HG03354 (cell line): ENCODE data around the gene AP4S1.
A peak's percentile ranks its signal among the peaks of the same experiment; 100 is the strongest.
"Not testable (repeated sequence)": the region's sequence is repeated elsewhere in the genome, so short reads cannot be mapped to it uniquely, and the experiment has no call there.

ENCODE experiments used
- ATAC-seq: cut with Tn5 transposase; IDR thresholded peaks from one replicate; pipeline ENCODE4 v1.9.1; 2021; ENCODE audit warnings: mild to moderate bottlenecking; ENCODE audit not compliant: unreplicated experiment, poor library complexity, severe bottlenecking

The AP4S1 gene

GRCh38 chr14:31003284-31003683 lies 22.2 kb upstream of the AP4S1 start:
- ATAC-seq, result no peak

- ATAC-seq, result not testable (repeated sequence)
Measured at GRCh38 chr14:31004007-31004406, 21.4 kb upstream of the AP4S1 start.

GRCh38 chr14:31006703-31007102 lies 18.7 kb upstream of the AP4S1 start:
- no peak for ATAC-seq

- no peak for ATAC-seq
Measured at GRCh38 chr14:31009836-31010574, 15.4 kb upstream of the AP4S1 start.

- ATAC-seq, result no peak
Measured at GRCh38 chr14:31010935-31011334, 14.5 kb upstream of the AP4S1 start.

GRCh38 chr14:31013841-31014240 lies 11.6 kb upstream of the AP4S1 start:
- ATAC-seq, result no peak

GRCh38 chr14:31018057-31018645 lies 7.3 kb upstream of the AP4S1 start:
- ATAC-seq, result no peak

GRCh38 chr14:31020834-31021575 lies 4.4 kb upstream of the AP4S1 start:
- ATAC-seq, result no peak

- no peak for ATAC-seq
Measured at GRCh38 chr14:31021576-31021949, 3.9 kb upstream of the AP4S1 start.

GRCh38 chr14:31022386-31022785 lies 3.1 kb upstream of the AP4S1 start:
- no peak for ATAC-seq

GRCh38 chr14:31024010-31024480 lies 1.4 kb upstream of the AP4S1 start:
- no peak for ATAC-seq

GRCh38 chr14:31024577-31025366 lies 677 bp upstream of the AP4S1 start:
- no peak for ATAC-seq

GRCh38 chr14:31026077-31026449 lies 614 bp downstream of the AP4S1 start, which contains the start of gene STRN3:
Gene STRN3, minus strand, starts transcription at chr14:31026379. Its CDS starts 194 bp downstream, at chr14:31026185.
- no peak for ATAC-seq

- peak; percentile 91 for ATAC-seq
Measured at GRCh38 chr14:31026450-31027235, 1.2 kb downstream of the AP4S1 start.

- ATAC-seq, result no peak
Measured at GRCh38 chr14:31027847-31028246, 2.4 kb downstream of the AP4S1 start.

GRCh38 chr14:31029016-31029970 lies 3.8 kb downstream of the AP4S1 start:
- no peak for ATAC-seq

- ATAC-seq, result no peak
Measured at GRCh38 chr14:31030469-31030868, 5.0 kb downstream of the AP4S1 start.

GRCh38 chr14:31036552-31036951 lies 11.1 kb downstream of the AP4S1 start:
- ATAC-seq, result no peak
